ENCODE data around the gene DNAH9.

The DNAH9 gene

GRCh38 chr17:11739848-11740247, 141.6 kb downstream of the DNAH9 start:
- DNase-seq = no peak

- peak in 4 of 51 donors; percentile 4 to 11 (median 6) for DNase-seq
Measured at GRCh38 chr17:11742886-11743285, 144.6 kb downstream of the DNAH9 start.

- no peak for DNase-seq
Measured at GRCh38 chr17:11744696-11745095, 146.4 kb downstream of the DNAH9 start.

- DNase-seq = no peak
Measured at GRCh38 chr17:11747441-11747840, 149.2 kb downstream of the DNAH9 start.

- no peak for DNase-seq
Measured at GRCh38 chr17:11757815-11758214, 159.5 kb downstream of the DNAH9 start.

GRCh38 chr17:11768106-11768505, 169.8 kb downstream of the DNAH9 start:
- DNase-seq = no peak

- no peak for DNase-seq
Measured at GRCh38 chr17:11768981-11769380, 170.7 kb downstream of the DNAH9 start.

GRCh38 chr17:11772031-11772430, 173.8 kb downstream of the DNAH9 start:
- no peak for DNase-seq

GRCh38 chr17:11779892-11780291, 181.6 kb downstream of the DNAH9 start:
- no peak for DNase-seq

GRCh38 chr17:11780621-11781020, 182.4 kb downstream of the DNAH9 start:
- DNase-seq = no peak

GRCh38 chr17:11786711-11787438, 188.6 kb downstream of the DNAH9 start:
- no peak for DNase-seq

- DNase-seq = no peak
Measured at GRCh38 chr17:11795906-11796305, 197.6 kb downstream of the DNAH9 start.

- no peak for DNase-seq
Measured at GRCh38 chr17:11797803-11798202, 199.5 kb downstream of the DNAH9 start.

GRCh38 chr17:11803231-11803969, 205.1 kb downstream of the DNAH9 start:
- DNase-seq = no peak

GRCh38 chr17:11805138-11805537, 206.9 kb downstream of the DNAH9 start:
- no peak for DNase-seq

- no peak for DNase-seq
Measured at GRCh38 chr17:11805952-11806351, 207.7 kb downstream of the DNAH9 start.

- no peak for DNase-seq
Measured at GRCh38 chr17:11807606-11808005, 209.3 kb downstream of the DNAH9 start.

- DNase-seq = no peak
Measured at GRCh38 chr17:11813278-11813677, 215.0 kb downstream of the DNAH9 start.

- DNase-seq = no peak
Measured at GRCh38 chr17:11813871-11814270, 215.6 kb downstream of the DNAH9 start.

GRCh38 chr17:11814655-11815262, 216.5 kb downstream of the DNAH9 start:
- no peak for DNase-seq

- no peak for DNase-seq
Measured at GRCh38 chr17:11816409-11816808, 218.1 kb downstream of the DNAH9 start.

GRCh38 chr17:11823862-11824261, 225.6 kb downstream of the DNAH9 start:
- DNase-seq = no peak
